Measurements from ENCODE around the gene CALD1.

CALD1 gene

GRCh38 chr7:134781171-134781570, 1.7 kb downstream of the CALD1 start:
- H3K4me3 ChIP-seq (ENCODE audit: low read depth in 1 of 2, low read length in 2 of 2), result no peak overlapping the region
- no peak for DNase-seq

GRCh38 chr7:134782121-134782623, 2.7 kb downstream of the CALD1 start:
- H3K9ac ChIP-seq (ENCODE audit: low read depth, low read length), result no peak overlapping the region
- no peak overlapping the region for H3K27ac ChIP-seq (ENCODE audit: low read length)
- no peak for DNase-seq
- no peaks in the 10 kb centered on the region for H3K9me3 ChIP-seq (ENCODE audit: insufficient read depth, low read length, severe bottlenecking)
- no peak overlapping the region for H3K4me2 ChIP-seq (ENCODE audit: insufficient read depth, low read length)
- peaks cover 4% of the 10 kb centered on the region for H3K27me3 ChIP-seq (ENCODE audit: insufficient read depth, low read length, poor library complexity)
- H3K4me1 ChIP-seq (ENCODE audit: insufficient read depth, low read length), result no peaks in the 10 kb centered on the region
- no peak overlapping the region for H3K4me3 ChIP-seq (ENCODE audit: low read depth in 1 of 2, low read length in 2 of 2)
- TF ChIP-seq CTCF (IDR thresholded peaks at IDR 0.05; ENCODE audit: borderline replicate concordance, extremely low read depth, low read length, poor library complexity, severe bottlenecking) (no peak), EZH2 (IDR thresholded peaks at IDR 0.05; ENCODE audit: borderline replicate concordance, low read depth, low read length, severe bottlenecking) (no peak)
- no peak for ATAC-seq (ENCODE audit: insufficient read depth, low read depth)
- no peaks in the 10 kb centered on the region for H3K79me2 ChIP-seq (ENCODE audit: insufficient read depth, low read length)
- no peak overlapping the region for H2AFZ ChIP-seq (ENCODE audit: low read depth, low read length)
- H3K36me3 ChIP-seq (ENCODE audit: insufficient read depth, low read length), result no peaks in the 10 kb centered on the region
- H4K20me1 ChIP-seq (ENCODE audit: insufficient read depth, low read length), result no peaks in the 10 kb centered on the region

More at GRCh38 chr7:134781171-134781570, 1.7 kb downstream of the CALD1 start:
- H3K9me3 ChIP-seq (ENCODE audit: insufficient read depth, low read length, severe bottlenecking), result no peaks in the 10 kb centered on the region
- H4K20me1 ChIP-seq (ENCODE audit: insufficient read depth, low read length), result no peaks in the 10 kb centered on the region
- no peak for ATAC-seq (ENCODE audit: insufficient read depth, low read depth)
- no peak overlapping the region for H3K4me2 ChIP-seq (ENCODE audit: insufficient read depth, low read length)
- H3K79me2 ChIP-seq (ENCODE audit: insufficient read depth, low read length), result no peaks in the 10 kb centered on the region
- H3K9ac ChIP-seq (ENCODE audit: low read depth, low read length), result no peak overlapping the region
- no peak overlapping the region for H3K27ac ChIP-seq (ENCODE audit: low read length)
- H3K36me3 ChIP-seq (ENCODE audit: insufficient read depth, low read length), result no peaks in the 10 kb centered on the region
- H3K27me3 ChIP-seq (ENCODE audit: insufficient read depth, low read length, poor library complexity), result no peaks in the 10 kb centered on the region
- H3K4me1 ChIP-seq (ENCODE audit: insufficient read depth, low read length), result no peaks in the 10 kb centered on the region
- H2AFZ ChIP-seq (ENCODE audit: low read depth, low read length), result no peak overlapping the region
- TF ChIP-seq CTCF (IDR thresholded peaks at IDR 0.05; ENCODE audit: borderline replicate concordance, extremely low read depth, low read length, poor library complexity, severe bottlenecking) (no peak), EZH2 (IDR thresholded peaks at IDR 0.05; ENCODE audit: borderline replicate concordance, low read depth, low read length, severe bottlenecking) (no peak)

GRCh38 chr7:134783294-134784069, 4.0 kb downstream of the CALD1 start:
- Histone ChIP-seq H3K79me2 (ENCODE audit: insufficient read depth, low read length) (no peaks in the 10 kb centered on the region), H2AFZ (ENCODE audit: low read depth, low read length) (no peak overlapping the region), H3K36me3 (ENCODE audit: insufficient read depth, low read length) (no peaks in the 10 kb centered on the region), H3K27ac (ENCODE audit: low read length) (no peak overlapping the region), H3K27me3 (ENCODE audit: insufficient read depth, low read length, poor library complexity) (peaks cover 4% of the 10 kb centered on the region), H3K4me1 (ENCODE audit: insufficient read depth, low read length) (no peaks in the 10 kb centered on the region), H3K9ac (ENCODE audit: low read depth, low read length) (no peak overlapping the region), H4K20me1 (ENCODE audit: insufficient read depth, low read length) (no peaks in the 10 kb centered on the region), H3K4me2 (ENCODE audit: insufficient read depth, low read length) (no peak overlapping the region), H3K4me3 (ENCODE audit: low read depth in 1 of 2, low read length in 2 of 2) (no peak overlapping the region), H3K9me3 (ENCODE audit: insufficient read depth, low read length, severe bottlenecking) (no peaks in the 10 kb centered on the region)
- TF ChIP-seq CTCF (IDR thresholded peaks at IDR 0.05; ENCODE audit: borderline replicate concordance, extremely low read depth, low read length, poor library complexity, severe bottlenecking), result no peak
- no peak for TF ChIP-seq EZH2 (IDR thresholded peaks at IDR 0.05; ENCODE audit: borderline replicate concordance, low read depth, low read length, severe bottlenecking)
- ATAC-seq (ENCODE audit: insufficient read depth, low read depth), result no peak
- no peak for DNase-seq

All from DND-41 (cell line).